DND-41 (cell line): Measurements from ENCODE around the gene TFCP2.
A peak's percentile ranks its signal among the peaks of the same experiment; 100 is the strongest.

Experiments
- ATAC-seq: fragments of 200-7000 bp; cut with Tn5 transposase; 3 replicates; pipeline ENCODE4 v1.9.1; 2021; ENCODE audit warnings: low read depth; ENCODE audit not compliant: insufficient read depth
- DNase-seq: peaks from one replicate; pipeline ENCODE4 v3.0.0-alpha.2; 2020
- H2AFZ ChIP-seq: 2 replicates; pipeline ENCODE4 v1.6.0; 2012; ENCODE audit warnings: low read depth, low read length
- H3K27ac ChIP-seq: 2 replicates; pipeline ENCODE4 v1.5.1; 2012; ENCODE audit warnings: low read length, inconsistent platforms
- H3K27me3 ChIP-seq: fragments of 200-600 bp; sonication (generic); 2 replicates; pipeline ENCODE4 v1.6.0; 2012; ENCODE audit warnings: low read length, mild to moderate bottlenecking, inconsistent platforms; ENCODE audit not compliant: insufficient read depth, poor library complexity
- H3K36me3 ChIP-seq: 2 replicates; pipeline ENCODE4 v1.5.1; 2012; ENCODE audit warnings: low read length, inconsistent platforms; ENCODE audit not compliant: insufficient read depth
- H3K4me1 ChIP-seq: 2 replicates; pipeline ENCODE4 v1.5.1; 2012; ENCODE audit warnings: mild to moderate bottlenecking, low read length; ENCODE audit not compliant: insufficient read depth
- H3K4me2 ChIP-seq: 2 replicates; pipeline ENCODE4 v1.6.0; 2012; ENCODE audit warnings: mild to moderate bottlenecking, moderate library complexity, low read length, inconsistent platforms; ENCODE audit not compliant: insufficient read depth
- H3K4me3 ChIP-seq, 2 experiments: fragments of 200-600 bp in 1 of 2; shearing (Covaris generic) in 1 of 2; 2 replicates each; pipeline ENCODE4 v1.5.1; 2012 to 2016; ENCODE audit warnings: inconsistent platforms in 2 of 2, low read length in 2 of 2, mild to moderate bottlenecking in 2 of 2, low read depth in 1 of 2, moderate library complexity in 1 of 2
- H3K79me2 ChIP-seq: 2 replicates; pipeline ENCODE4 v1.6.0; 2012; ENCODE audit warnings: low read length, inconsistent platforms; ENCODE audit not compliant: insufficient read depth
- H3K9ac ChIP-seq: 2 replicates; pipeline ENCODE4 v1.6.0; 2012; ENCODE audit warnings: low read depth, mild to moderate bottlenecking, inconsistent platforms, low read length, moderate library complexity
- H3K9me3 ChIP-seq: 2 replicates; pipeline ENCODE4 v1.5.1; 2012; ENCODE audit warnings: low read length, moderate library complexity, mild to moderate bottlenecking, inconsistent platforms; ENCODE audit not compliant: insufficient read depth, severe bottlenecking
- H4K20me1 ChIP-seq: 2 replicates; pipeline ENCODE4 v1.6.0; 2012; ENCODE audit warnings: low read length; ENCODE audit not compliant: insufficient read depth
- CTCF ChIP-seq: IDR thresholded peaks from 2 replicates; pipeline ENCODE4 v1.5.1; 2012; ENCODE audit warnings: borderline replicate concordance, low read length, moderate library complexity, mild to moderate bottlenecking; ENCODE audit not compliant: poor library complexity, severe bottlenecking; ENCODE audit errors: extremely low read depth
- EZH2 ChIP-seq: IDR thresholded peaks from 3 replicates; pipeline ENCODE4 v1.6.1; 2012; ENCODE audit warnings: borderline replicate concordance, low read depth, mild to moderate bottlenecking, moderate library complexity, low read length, inconsistent platforms; ENCODE audit not compliant: severe bottlenecking

TFCP2 gene

GRCh38 chr12:51077930-51078329 is 95.0 kb downstream of the TFCP2 start:
- Histone ChIP-seq H3K4me3 (no peak overlapping the region), H3K27me3 (no peaks in the 10 kb centered on the region), H3K4me2 (no peak overlapping the region), H3K36me3 (peaks cover 21% of the 10 kb centered on the region), H3K9ac (no peak overlapping the region), H3K79me2 (peaks cover 57% of the 10 kb centered on the region), H3K27ac (0 out of 2 replicates have a peak overlapping the region, but pooled peaks have one; percentile 19), H2AFZ (no peak overlapping the region), H4K20me1 (peaks cover 23% of the 10 kb centered on the region; the same call in 1 of the 2 replicates), H3K9me3 (no peaks in the 10 kb centered on the region), H3K4me1 (peaks cover 48% of the 10 kb centered on the region)
- TF ChIP-seq EZH2 (no peak), CTCF (no peak)
- ATAC-seq (no peak), DNase-seq (no peak)

DNA sequence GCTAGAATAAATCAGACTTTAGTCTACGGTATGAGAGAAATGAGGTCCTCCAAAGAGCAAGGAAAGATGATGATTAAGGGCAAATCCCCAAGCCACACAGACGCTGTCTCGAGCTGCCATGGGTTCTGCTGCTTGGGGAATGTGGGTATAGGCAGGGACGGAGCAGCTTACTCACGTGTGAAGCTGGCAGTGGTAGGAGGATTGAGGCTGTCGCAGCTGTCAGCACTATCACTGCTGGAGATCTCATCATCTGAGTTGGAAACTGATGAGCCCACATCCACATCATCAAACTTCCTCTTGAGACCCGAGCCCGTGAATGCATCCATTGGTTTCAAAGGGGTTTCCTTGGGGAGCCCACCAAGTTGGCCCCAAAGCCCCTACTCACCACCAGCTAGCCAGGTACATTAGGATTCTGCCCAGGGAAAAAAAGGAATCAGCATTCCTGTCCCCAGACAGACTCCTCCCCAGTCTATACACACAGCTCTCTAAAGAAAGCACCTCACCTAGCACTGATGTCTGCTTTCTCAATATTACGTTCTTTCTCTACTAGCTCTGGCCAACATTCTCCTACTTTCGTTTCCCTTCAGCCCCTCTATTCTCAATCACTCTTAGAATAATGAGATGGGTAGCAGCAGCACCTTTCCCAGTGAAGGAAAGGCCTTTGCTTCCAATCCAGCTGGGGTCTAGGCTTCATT is 96.6 kb downstream of the TFCP2 start:
- peaks cover 33% of the 10 kb centered on the region for H3K4me1 ChIP-seq
- TF ChIP-seq EZH2 (no peak), CTCF (no peak)
- ATAC-seq (peak; percentile 99), DNase-seq (peak; percentile 74)
- H4K20me1 ChIP-seq: peaks cover 15% of the 10 kb centered on the region; the same call in 1 of the 2 replicates
- no peaks in the 10 kb centered on the region for H3K27me3 ChIP-seq
- H3K36me3 ChIP-seq: peaks cover 34% of the 10 kb centered on the region
- no peak overlapping the region for H3K4me3 ChIP-seq
- no peak overlapping the region for H3K9ac ChIP-seq
- H3K27ac ChIP-seq: peak overlapping the region; percentile 53
- no peaks in the 10 kb centered on the region for H3K9me3 ChIP-seq
- peak overlapping the region; percentile 31; the same call in 1 of the 2 replicates for H3K4me2 ChIP-seq
- H3K79me2 ChIP-seq: peaks cover 41% of the 10 kb centered on the region
- no peak overlapping the region for H2AFZ ChIP-seq

DNA sequence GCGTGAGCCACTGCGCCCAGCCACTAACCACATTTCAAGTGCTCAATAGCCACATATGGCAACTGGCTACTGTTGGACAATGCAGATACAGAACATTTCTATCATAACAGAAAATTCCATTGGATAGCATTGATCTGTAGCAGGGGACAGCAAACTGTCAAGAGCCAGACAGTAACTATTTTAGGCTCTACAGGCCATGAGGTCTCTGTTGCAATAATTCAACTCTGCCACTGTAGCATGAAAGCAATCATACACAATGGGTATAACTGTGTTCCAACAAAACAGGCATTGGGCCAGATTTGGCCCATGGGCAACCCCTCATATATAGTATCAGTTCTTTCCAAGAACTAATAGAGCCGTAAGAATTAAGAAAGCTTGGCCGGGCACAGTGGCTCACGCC is 97.5 kb downstream of the TFCP2 start:
- Histone ChIP-seq H3K9ac (no peak overlapping the region), H3K9me3 (no peaks in the 10 kb centered on the region), H3K4me2 (no peak overlapping the region), H3K4me1 (peaks cover 30% of the 10 kb centered on the region), H2AFZ (no peak overlapping the region), H3K27me3 (no peaks in the 10 kb centered on the region), H3K79me2 (peaks cover 32% of the 10 kb centered on the region), H3K27ac (no peak overlapping the region), H3K4me3 (no peak overlapping the region), H3K36me3 (peaks cover 42% of the 10 kb centered on the region), H4K20me1 (peaks cover 15% of the 10 kb centered on the region; the same call in 1 of the 2 replicates)
- no peak for ATAC-seq
- no peak for DNase-seq
- TF ChIP-seq EZH2 (no peak), CTCF (no peak)
